ENCODE measurements around the gene AMPD1.

The AMPD1 gene

DNA sequence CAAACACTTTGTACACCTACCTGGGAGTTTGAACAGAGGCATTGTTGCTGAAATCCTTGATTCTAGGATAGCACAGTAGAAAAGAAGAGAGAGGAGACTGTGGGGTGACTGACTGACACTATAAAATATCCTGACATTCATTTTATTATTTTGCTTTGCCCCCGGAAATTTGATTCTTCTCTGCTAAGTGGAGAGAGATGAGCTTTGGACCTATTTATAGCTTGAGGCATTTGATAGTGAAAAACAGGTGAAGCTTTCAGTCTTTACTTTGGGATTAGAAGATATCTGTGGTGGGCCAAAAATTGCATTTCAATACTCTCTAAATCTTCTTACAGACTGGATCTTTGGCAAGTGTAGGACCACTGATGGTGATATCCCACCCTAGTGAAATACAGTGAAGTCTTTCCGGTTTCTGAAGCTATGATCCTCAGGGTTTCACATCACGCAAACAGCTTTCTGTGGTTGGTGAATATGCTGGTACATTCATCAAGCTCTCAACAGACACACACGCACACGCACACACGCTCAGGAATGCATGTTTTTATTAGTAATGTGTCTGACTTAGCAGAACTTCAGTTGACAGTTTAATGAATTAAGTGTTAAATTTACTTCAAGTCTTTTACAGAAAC, at the start of gene AMPD1:
TSS of gene AMPD1 (minus strand) at position 117 of the 629 bp plus-strand sequence. CDS start at position 42, 75 bp downstream.
- TF ChIP-seq, protein P1, sequence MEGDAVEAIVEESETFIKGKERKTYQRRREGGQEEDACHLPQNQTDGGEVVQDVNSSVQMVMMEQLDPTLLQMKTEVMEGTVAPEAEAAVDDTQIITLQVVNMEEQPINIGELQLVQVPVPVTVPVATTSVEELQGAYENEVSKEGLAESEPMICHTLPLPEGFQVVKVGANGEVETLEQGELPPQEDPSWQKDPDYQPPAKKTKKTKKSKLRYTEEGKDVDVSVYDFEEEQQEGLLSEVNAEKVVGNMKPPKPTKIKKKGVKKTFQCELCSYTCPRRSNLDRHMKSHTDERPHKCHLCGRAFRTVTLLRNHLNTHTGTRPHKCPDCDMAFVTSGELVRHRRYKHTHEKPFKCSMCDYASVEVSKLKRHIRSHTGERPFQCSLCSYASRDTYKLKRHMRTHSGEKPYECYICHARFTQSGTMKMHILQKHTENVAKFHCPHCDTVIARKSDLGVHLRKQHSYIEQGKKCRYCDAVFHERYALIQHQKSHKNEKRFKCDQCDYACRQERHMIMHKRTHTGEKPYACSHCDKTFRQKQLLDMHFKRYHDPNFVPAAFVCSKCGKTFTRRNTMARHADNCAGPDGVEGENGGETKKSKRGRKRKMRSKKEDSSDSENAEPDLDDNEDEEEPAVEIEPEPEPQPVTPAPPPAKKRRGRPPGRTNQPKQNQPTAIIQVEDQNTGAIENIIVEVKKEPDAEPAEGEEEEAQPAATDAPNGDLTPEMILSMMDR (IDR thresholded peaks at IDR 0.05; ENCODE audit: low read depth, low read length, missing control alignments), result no peak
- no peak for DNase-seq (ENCODE audit: extremely low read depth, low read depth)
- H3K4me3 ChIP-seq (replicated peaks; ENCODE audit: low read depth, low read length), result no peak within 1 kb of the TSS

DNA sequence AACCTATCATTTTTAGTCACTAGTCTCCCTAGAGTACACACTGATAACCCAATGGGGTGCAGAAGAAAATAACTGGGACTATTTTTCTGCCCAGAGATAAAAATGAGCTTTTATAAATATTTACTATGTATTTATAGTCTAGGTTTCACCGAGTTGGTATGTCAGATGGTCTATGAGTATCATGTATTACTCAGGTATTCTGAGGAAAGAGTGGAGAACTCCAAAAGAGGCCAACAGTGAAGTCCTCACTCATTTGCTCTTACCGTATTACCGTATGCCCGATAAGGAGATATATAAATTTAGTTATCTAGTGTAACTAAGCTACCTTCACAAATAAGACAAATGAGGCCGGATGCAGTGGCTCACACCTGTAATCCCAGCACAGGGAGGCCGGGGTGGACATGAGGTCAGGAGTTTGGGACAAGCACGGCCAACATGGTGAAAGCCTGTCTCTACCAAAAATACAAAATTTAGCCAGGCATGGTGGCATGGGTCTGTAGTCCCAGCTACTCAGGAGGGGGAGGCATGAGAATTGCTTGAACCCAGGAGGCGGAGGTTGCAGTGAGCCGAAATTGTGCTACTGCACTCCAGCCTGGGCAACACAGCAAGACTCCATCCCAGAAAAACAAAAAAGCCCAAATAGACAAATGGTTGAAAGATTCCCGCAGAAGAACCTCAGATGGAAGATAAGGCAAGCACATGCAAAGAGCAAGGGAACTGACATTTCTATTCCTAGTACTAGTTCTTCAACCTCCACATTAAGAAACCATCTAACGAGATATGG, 46.8 kb upstream of the AMPD1 start:
- H3K4me3 ChIP-seq (replicated peaks; ENCODE audit: low read depth, low read length), result no peak overlapping the region
- TF ChIP-seq, protein P1 (IDR thresholded peaks at IDR 0.05; ENCODE audit: low read depth, low read length, missing control alignments), result no peak
- no peak for DNase-seq (ENCODE audit: extremely low read depth, low read depth)

DNA sequence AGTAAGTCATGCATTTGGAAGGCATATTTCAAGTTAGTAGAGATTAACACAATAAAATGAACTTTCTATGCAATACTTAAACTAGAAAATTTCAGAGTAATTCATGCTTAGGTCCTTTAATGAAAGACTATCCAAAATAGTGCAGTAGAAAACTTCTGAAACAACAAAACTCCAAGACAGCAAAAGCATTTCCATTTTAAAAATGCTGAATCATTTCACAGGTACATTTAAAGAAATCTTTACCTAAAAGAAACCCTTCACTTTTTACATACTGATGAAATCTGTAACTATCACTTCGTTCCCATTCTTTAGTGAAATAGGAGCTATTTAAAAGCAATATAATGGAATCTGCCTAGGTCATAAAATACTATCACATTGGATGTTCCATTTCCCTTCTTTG, 45.0 kb upstream of the AMPD1 start:
- TF ChIP-seq, protein P1 (IDR thresholded peaks at IDR 0.05; ENCODE audit: low read depth, low read length, missing control alignments), result no peak
- no peak overlapping the region for H3K4me3 ChIP-seq (replicated peaks; ENCODE audit: low read depth, low read length)
- no peak for DNase-seq (ENCODE audit: extremely low read depth, low read depth)

DNA sequence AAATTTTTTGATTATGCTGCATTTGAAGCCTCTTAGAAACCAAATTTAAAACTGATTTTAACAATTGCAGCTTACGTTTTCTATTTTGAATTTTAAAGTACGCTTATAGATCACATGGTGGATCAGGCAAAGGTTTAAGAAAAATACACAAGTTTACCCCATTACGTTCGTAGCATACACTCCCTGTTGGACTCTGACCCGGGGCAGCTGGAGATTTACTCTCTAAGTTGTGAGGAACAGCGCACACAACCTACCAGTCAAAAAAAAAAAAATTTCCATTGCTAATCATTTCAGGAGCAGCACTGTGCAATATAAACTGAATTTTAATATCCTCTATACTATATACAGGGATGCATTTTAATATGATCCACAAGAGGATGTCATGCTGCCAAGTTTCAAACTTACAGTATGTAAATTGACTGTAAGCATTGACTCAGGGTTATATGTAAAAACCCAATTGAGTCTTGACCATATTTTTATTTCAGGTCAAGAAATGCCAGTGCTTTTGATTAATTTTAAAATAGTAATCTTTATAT, 42.0 kb upstream of the AMPD1 start:
- H3K4me3 ChIP-seq (replicated peaks; ENCODE audit: low read depth, low read length), result no peak overlapping the region
- no peak for DNase-seq (ENCODE audit: extremely low read depth, low read depth)
- TF ChIP-seq, protein P1 (IDR thresholded peaks at IDR 0.05; ENCODE audit: low read depth, low read length, missing control alignments), result no peak

DNA sequence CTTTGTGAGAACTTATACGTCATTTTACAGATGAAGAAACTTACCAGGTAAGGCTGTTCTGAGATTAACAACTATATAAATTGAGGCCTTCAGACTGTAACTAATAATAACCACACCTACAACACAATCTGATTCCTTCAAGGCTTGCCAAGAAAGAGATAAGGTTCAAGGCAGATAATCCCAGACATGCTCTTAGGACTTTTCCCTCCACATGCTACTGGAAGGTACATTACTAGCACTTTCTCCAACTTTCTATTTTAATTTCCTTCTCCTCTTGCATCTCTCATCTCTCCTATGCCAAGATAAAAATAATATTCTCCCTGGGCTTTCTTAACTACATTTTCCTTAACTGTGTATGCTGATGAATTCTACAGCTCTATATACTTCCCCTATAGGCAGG, 40.1 kb upstream of the AMPD1 start:
- no peak overlapping the region for H3K4me3 ChIP-seq (replicated peaks; ENCODE audit: low read depth, low read length)
- DNase-seq (ENCODE audit: extremely low read depth, low read depth), result no peak
- TF ChIP-seq, protein P1 (IDR thresholded peaks at IDR 0.05; ENCODE audit: low read depth, low read length, missing control alignments), result no peak

DNA sequence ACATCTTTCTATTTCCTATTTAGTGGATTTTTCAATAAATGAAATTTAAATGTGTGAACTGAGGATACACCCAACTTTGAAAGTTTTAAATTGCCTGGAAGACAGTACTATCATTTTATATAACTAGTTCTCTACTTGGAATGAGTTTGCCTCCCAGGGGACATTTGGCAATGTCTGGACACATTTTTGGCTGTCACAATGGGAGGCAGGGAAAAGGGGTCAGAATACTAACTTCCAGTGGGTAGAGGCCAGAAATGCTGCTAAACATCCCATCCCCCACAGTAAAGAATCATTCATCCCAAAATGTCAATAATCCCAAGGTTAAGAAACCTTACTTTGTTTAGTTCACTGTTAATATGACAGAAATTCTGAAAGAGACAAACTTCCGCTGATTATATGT, 34.4 kb upstream of the AMPD1 start:
- DNase-seq (ENCODE audit: extremely low read depth, low read depth), result no peak
- no peak overlapping the region for H3K4me3 ChIP-seq (replicated peaks; ENCODE audit: low read depth, low read length)
- TF ChIP-seq, protein P1 (IDR thresholded peaks at IDR 0.05; ENCODE audit: low read depth, low read length, missing control alignments), result no peak

Data from HFF-Myc (cell line).